ENCODE measurements around the gene SMARCA4.

GRCh38 chr19:11061952-11062351 is 101.1 kb downstream of the SMARCA4 start:
- no peak for TF ChIP-seq SUZ12 (IDR thresholded peaks at IDR 0.05; ENCODE audit: extremely low read depth, insufficient read depth, insufficient read length)
- no peak for TF ChIP-seq ZNF274 (IDR thresholded peaks at IDR 0.05; ENCODE audit: low read depth, low read length)
- TF ChIP-seq YY1 (IDR thresholded peaks at IDR 0.05; ENCODE audit: insufficient read depth, insufficient read length) = no peak

Data from NT2/D1 (cell line).